ENCODE data around the gene SCAMP2. TPM values are rescaled to one million over a fixed set of nuclear protein-coding genes. Genes with fewer than 3 reads are reported as not detected.

SCAMP2 gene
- total and polyA plus RNA-seq, 4 donors: 21.7 to 42.5 (median 29.1) TPM

DNA sequence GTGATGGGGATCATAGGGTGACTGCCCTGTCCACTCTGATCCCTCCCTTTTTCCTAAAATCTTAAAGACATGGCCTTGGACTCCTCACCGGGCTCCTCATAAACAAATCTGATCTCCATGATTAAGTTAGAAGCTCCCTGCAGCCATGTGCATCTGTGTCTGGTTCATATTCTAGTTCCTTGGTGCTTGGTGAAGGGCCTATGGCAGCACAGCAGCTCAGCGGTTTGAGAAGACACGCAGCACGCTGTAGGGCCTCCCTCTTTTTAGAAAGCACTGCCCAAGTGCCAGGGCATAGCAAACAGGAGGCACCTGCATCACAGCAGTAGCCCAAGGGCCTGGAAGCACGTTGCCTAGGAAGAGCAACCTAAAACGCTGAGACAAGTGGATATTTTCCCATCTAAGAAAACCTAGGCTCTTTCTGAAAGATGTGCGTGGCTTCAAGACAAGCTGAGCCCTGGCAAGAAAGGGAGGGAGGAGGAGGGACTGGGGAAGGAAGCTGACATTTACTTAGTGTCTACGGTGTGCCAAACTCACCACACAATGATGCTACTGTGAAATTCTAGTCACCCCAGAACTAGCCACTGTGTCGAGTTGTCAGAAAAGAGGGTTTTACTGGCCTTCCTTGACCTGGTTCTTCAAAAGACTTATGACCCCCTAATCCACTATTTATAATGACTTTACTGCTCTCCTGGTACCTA is 15.3 kb downstream of the SCAMP2 start (continued):
- TF ChIP-seq, protein P1, sequence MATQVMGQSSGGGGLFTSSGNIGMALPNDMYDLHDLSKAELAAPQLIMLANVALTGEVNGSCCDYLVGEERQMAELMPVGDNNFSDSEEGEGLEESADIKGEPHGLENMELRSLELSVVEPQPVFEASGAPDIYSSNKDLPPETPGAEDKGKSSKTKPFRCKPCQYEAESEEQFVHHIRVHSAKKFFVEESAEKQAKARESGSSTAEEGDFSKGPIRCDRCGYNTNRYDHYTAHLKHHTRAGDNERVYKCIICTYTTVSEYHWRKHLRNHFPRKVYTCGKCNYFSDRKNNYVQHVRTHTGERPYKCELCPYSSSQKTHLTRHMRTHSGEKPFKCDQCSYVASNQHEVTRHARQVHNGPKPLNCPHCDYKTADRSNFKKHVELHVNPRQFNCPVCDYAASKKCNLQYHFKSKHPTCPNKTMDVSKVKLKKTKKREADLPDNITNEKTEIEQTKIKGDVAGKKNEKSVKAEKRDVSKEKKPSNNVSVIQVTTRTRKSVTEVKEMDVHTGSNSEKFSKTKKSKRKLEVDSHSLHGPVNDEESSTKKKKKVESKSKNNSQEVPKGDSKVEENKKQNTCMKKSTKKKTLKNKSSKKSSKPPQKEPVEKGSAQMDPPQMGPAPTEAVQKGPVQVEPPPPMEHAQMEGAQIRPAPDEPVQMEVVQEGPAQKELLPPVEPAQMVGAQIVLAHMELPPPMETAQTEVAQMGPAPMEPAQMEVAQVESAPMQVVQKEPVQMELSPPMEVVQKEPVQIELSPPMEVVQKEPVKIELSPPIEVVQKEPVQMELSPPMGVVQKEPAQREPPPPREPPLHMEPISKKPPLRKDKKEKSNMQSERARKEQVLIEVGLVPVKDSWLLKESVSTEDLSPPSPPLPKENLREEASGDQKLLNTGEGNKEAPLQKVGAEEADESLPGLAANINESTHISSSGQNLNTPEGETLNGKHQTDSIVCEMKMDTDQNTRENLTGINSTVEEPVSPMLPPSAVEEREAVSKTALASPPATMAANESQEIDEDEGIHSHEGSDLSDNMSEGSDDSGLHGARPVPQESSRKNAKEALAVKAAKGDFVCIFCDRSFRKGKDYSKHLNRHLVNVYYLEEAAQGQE (IDR thresholded peaks at IDR 0.05): no peak

DNA sequence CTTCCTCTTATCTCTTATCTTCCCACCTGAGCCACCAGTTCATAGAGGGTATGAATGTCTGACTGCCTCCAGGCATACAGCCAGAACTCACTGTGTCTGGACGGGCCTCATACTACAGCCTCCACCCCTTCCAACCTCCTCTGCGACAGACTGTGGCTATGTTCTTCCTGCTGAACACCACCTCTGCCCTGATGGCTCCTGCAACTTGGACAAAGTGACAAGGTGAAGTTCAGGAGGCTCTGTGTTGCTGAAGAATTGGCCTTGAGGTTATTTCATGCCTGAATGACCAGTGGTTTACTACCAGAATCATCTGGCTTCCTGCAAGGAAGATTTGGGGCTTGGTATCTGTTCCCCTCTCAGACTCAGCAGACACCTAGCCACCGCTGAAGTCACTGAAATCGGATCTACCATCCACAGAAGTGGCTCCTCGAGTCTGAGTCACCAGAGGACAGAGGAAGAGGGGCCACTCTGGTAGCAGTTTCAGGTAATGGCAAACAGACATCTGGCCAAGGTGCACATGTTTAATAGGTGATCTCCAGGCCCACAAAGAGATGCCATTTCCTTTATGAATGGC is 16.0 kb downstream of the SCAMP2 start:
- TF ChIP-seq TAF1 (conservative IDR thresholded peaks at IDR 0.05) (no peak), YY1 (IDR thresholded peaks at IDR 0.05) (no peak), NR2F2 (IDR thresholded peaks at IDR 0.05) (no peak), HNF4G (IDR thresholded peaks at IDR 0.05) (no peak), FOXA2 (IDR thresholded peaks at IDR 0.05) (no peak), JUND (IDR thresholded peaks at IDR 0.05) (no peak), HNF4A (conservative IDR thresholded peaks at IDR 0.05) (no peak), GABPA (IDR thresholded peaks at IDR 0.05 in 1 of 2, conservative IDR thresholded peaks at IDR 0.05 in 1 of 2) (no peak), RAD21 (IDR thresholded peaks at IDR 0.05) (no peak), FOXA1 (IDR thresholded peaks at IDR 0.05) (no peak), SP1 (IDR thresholded peaks at IDR 0.05) (no peak), EGR1 (IDR thresholded peaks at IDR 0.05; ENCODE audit: low read depth in 2 of 2) (no peak)
- TF ChIP-seq, protein P2, sequence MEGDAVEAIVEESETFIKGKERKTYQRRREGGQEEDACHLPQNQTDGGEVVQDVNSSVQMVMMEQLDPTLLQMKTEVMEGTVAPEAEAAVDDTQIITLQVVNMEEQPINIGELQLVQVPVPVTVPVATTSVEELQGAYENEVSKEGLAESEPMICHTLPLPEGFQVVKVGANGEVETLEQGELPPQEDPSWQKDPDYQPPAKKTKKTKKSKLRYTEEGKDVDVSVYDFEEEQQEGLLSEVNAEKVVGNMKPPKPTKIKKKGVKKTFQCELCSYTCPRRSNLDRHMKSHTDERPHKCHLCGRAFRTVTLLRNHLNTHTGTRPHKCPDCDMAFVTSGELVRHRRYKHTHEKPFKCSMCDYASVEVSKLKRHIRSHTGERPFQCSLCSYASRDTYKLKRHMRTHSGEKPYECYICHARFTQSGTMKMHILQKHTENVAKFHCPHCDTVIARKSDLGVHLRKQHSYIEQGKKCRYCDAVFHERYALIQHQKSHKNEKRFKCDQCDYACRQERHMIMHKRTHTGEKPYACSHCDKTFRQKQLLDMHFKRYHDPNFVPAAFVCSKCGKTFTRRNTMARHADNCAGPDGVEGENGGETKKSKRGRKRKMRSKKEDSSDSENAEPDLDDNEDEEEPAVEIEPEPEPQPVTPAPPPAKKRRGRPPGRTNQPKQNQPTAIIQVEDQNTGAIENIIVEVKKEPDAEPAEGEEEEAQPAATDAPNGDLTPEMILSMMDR (IDR thresholded peaks at IDR 0.05; ENCODE audit: low read depth, low read length, missing input control): no peak
- TF ChIP-seq, protein P3, sequence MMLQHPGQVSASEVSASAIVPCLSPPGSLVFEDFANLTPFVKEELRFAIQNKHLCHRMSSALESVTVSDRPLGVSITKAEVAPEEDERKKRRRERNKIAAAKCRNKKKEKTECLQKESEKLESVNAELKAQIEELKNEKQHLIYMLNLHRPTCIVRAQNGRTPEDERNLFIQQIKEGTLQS (IDR thresholded peaks at IDR 0.05): no peak
- TF ChIP-seq, protein P4, sequence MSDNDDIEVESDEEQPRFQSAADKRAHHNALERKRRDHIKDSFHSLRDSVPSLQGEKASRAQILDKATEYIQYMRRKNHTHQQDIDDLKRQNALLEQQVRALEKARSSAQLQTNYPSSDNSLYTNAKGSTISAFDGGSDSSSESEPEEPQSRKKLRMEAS (IDR thresholded peaks at IDR 0.05): no peak
- TF ChIP-seq, protein P5, sequence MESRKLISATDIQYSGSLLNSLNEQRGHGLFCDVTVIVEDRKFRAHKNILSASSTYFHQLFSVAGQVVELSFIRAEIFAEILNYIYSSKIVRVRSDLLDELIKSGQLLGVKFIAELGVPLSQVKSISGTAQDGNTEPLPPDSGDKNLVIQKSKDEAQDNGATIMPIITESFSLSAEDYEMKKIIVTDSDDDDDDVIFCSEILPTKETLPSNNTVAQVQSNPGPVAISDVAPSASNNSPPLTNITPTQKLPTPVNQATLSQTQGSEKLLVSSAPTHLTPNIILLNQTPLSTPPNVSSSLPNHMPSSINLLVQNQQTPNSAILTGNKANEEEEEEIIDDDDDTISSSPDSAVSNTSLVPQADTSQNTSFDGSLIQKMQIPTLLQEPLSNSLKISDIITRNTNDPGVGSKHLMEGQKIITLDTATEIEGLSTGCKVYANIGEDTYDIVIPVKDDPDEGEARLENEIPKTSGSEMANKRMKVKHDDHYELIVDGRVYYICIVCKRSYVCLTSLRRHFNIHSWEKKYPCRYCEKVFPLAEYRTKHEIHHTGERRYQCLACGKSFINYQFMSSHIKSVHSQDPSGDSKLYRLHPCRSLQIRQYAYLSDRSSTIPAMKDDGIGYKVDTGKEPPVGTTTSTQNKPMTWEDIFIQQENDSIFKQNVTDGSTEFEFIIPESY (IDR thresholded peaks at IDR 0.05): no peak
- WGBS: 73% methylated on average over 5 of the region's 5 CpGs
- no peak overlapping the region for H3K4me3 ChIP-seq (ENCODE audit: low read depth in 1 of 3, low read length in 3 of 3)
- H3K27ac ChIP-seq (ENCODE audit: low read depth in 1 of 2, low read length in 2 of 2): no peak overlapping the region
- H3K9me3 ChIP-seq (ENCODE audit: control insufficient read depth in 4 of 4, low read length in 3 of 4): no peaks in the 10 kb centered on the region
- H3K36me3 ChIP-seq (ENCODE audit: control insufficient read depth in 4 of 4, insufficient read depth in 3 of 4, low read depth in 1 of 4, low read length in 3 of 4): peaks cover 3 to 24% (median 10%) of the 10 kb centered on the region in 4 donors
- H3K27me3 ChIP-seq (ENCODE audit: control insufficient read depth in 4 of 4, insufficient read depth in 4 of 4, low read length in 3 of 4): no peaks in the 10 kb centered on the region
- peaks cover 0 to 5% (median 0%) of the 10 kb centered on the region in 4 donors for H3K4me1 ChIP-seq (ENCODE audit: control insufficient read depth in 4 of 4, insufficient read depth in 4 of 4, low read length in 3 of 4)
- DNase-seq (ENCODE audit: low spot score): no peak
- H3K9ac ChIP-seq (ENCODE audit: low read depth in 1 of 2, low read length in 2 of 2): no peak overlapping the region

Data from liver (tissue), 9 donors.